Esophagus muscularis mucosa (tissue), 4 donors: ENCODE results near the gene DENND6B. TPM values are rescaled to one million over a fixed set of nuclear protein-coding genes. Genes with fewer than 3 reads are reported as not detected.
"Not testable (repeated sequence)": the region's sequence is repeated elsewhere in the genome, so short reads cannot be mapped to it uniquely, and the experiment has no call there.

Source experiments
- DNase-seq: peaks from one replicate; pipeline ENCODE4 v3.0.0-alpha.2; 2017; ENCODE audit errors: extremely low spot score
- H3K27ac ChIP-seq, 4 donors: fragments of 200-600 bp; sonication (generic); replicated peaks in 1 of 4; 1 replicate in 3 of 4; 2 replicates in 1 of 4; pipeline ENCODE4 v1.5.1; 2016 to 2019; ENCODE audit warnings: mild to moderate bottlenecking in 1 of 4
- H3K27me3 ChIP-seq, 4 donors: fragments of 200-600 bp; sonication (generic); one replicate each; pipeline versions ENCODE4 v1.5.1 to v1.6.0; 2016 to 2019
- H3K36me3 ChIP-seq, 4 donors: fragments of 200-600 bp; sonication (generic); one replicate each; pipeline ENCODE4 v1.5.1; 2016 to 2019
- H3K4me1 ChIP-seq, 4 donors: fragments of 200-600 bp; sonication (generic); one replicate each; pipeline ENCODE4 v1.5.1; 2016 to 2019
- H3K4me3 ChIP-seq, 4 donors: fragments of 200-600 bp; sonication (generic); 1 replicate in 2 of 4; 2 replicates in 2 of 4; pipeline ENCODE4 v1.5.1; 2016 to 2019; ENCODE audit warnings: mild to moderate bottlenecking in 4 of 4, moderate library complexity in 1 of 4
- H3K9me3 ChIP-seq, 4 donors: fragments of 200-600 bp; sonication (generic); 1 replicate in 3 of 4; 2 replicates in 1 of 4; pipeline ENCODE4 v1.5.1; 2016 to 2019
- CTCF ChIP-seq, 3 experiments: fragments of 200-600 bp in 2 of 3; fragments of 450-650 bp in 1 of 3; sonication (generic) in 2 of 3; IDR thresholded peaks; one replicate each; pipeline ENCODE4 v1.5.1; 2017 to 2019; ENCODE audit warnings: antibody characterized with exemption in 3 of 3, mild to moderate bottlenecking in 2 of 3, moderate library complexity in 1 of 3
- EP300 ChIP-seq: sonication (generic); formaldehyde crosslinking; IDR thresholded peaks from one replicate; pipeline ENCODE4 v1.6.1; 2017; ENCODE audit warnings: antibody characterized with exemption
- POLR2A ChIP-seq: fragments of 450-650 bp; IDR thresholded peaks from one replicate; pipeline ENCODE4 v1.6.1; 2017; ENCODE audit warnings: antibody characterized with exemption, moderate library complexity, mild to moderate bottlenecking, low read depth
- POLR2AphosphoS5 ChIP-seq, 2 donors: sonication (generic); formaldehyde crosslinking; IDR thresholded peaks; one replicate each; pipeline ENCODE4 v1.6.1; 2017; ENCODE audit warnings: antibody characterized with exemption in 2 of 2
- WGBS: methylation state at CpG from one replicate; pipeline ENCODE4 v1.1.5; 2018; 5-methylcytosine and 5-hydroxymethylcytosine counted together
- intact Hi-C: fragments of 100-400 bp; cut with DNase I; formaldehyde crosslinking; loops from one replicate; pipeline ENCODE4 v1.15.1; 2023
- total RNA-seq, 4 donors: library from RNA; depleted of rRNA; stranded (reverse); fragments of >200 nt; gene quantifications; one replicate each; pipeline versions ENCODE4 v1.1.0 to v1.2.1, GENCODE V29; 2016

Gene DENND6B
- total RNA-seq, 4 donors from 2014 or later: 1.7 to 3.8 (median 2.5) TPM

- DNase-seq: no peak
- H3K36me3 ChIP-seq: peaks cover 52 to 64% (median 64%) of the 10 kb centered on the region in 4 donors
- TF ChIP-seq CTCF (IDR thresholded peaks at IDR 0.05): peak; percentile 12 to 62 (median 53)
- TF ChIP-seq EP300: no peak
- no peak for TF ChIP-seq POLR2AphosphoS5 (IDR thresholded peaks at IDR 0.05)
- TF ChIP-seq POLR2A: no peak
- peaks cover 0 to 10% (median 0%) of the 10 kb centered on the region in 4 donors for H3K27me3 ChIP-seq
- peak overlapping the region in 3 of 4 donors; percentile 47 to 64 (median 53) for H3K27ac ChIP-seq
- H3K4me3 ChIP-seq: no peak overlapping the region
- 61% methylated on average over 20 of the region's 25 CpGs for WGBS
- H3K4me1 ChIP-seq: peaks cover 21 to 43% (median 31%) of the 10 kb centered on the region in 4 donors
- no peaks in the 10 kb centered on the region for H3K9me3 ChIP-seq
- intact Hi-C loops: loop anchor here (1.0 to 5.0 kb wide), 2 partner anchors 50 to 66 kb away; partner anchors contain the start of gene PPP6R2
These were observed 50.7 kb downstream of the DENND6B start for GRCh38 chr22:50276143-50276542.

GRCh38 chr22:50275181-50276055 is 51.4 kb downstream of the DENND6B start:
- 83% methylated on average over 27 of the region's 43 CpGs for WGBS
- TF ChIP-seq POLR2A (no peak), EP300 (no peak), CTCF (IDR thresholded peaks at IDR 0.05) (no peak), POLR2AphosphoS5 (IDR thresholded peaks at IDR 0.05) (no peak)
- Histone ChIP-seq H3K27ac (peak overlapping the region in 3 of 4 donors; percentile 47 to 64 (median 53)), H3K9me3 (no peaks in the 10 kb centered on the region), H3K4me3 (no peak overlapping the region), H3K4me1 (peaks cover 29 to 50% (median 38%) of the 10 kb centered on the region in 4 donors), H3K36me3 (peaks cover 45 to 57% (median 57%) of the 10 kb centered on the region in 4 donors), H3K27me3 (peaks cover 0 to 10% (median 0%) of the 10 kb centered on the region in 4 donors)
- intact Hi-C loops: loop anchor here (1.0 to 5.0 kb wide), 2 partner anchors 51 to 67 kb away; partner anchors contain the start of gene PPP6R2
- no peak for DNase-seq

- H3K4me3 ChIP-seq: no peak overlapping the region
- WGBS: 62% methylated on average over 6 of the region's 7 CpGs
- TF ChIP-seq CTCF (IDR thresholded peaks at IDR 0.05) (no peak), POLR2AphosphoS5 (IDR thresholded peaks at IDR 0.05) (no peak), POLR2A (no peak), EP300 (no peak)
- no peaks in the 10 kb centered on the region for H3K9me3 ChIP-seq
- H3K36me3 ChIP-seq: peaks cover 38 to 51% (median 50%) of the 10 kb centered on the region in 4 donors
- peaks cover 0 to 10% (median 0%) of the 10 kb centered on the region in 4 donors for H3K27me3 ChIP-seq
- H3K27ac ChIP-seq: peak overlapping the region in 3 of 4 donors; percentile 11 to 64 (median 23)
- intact Hi-C loops: loop anchor here (5.0 kb wide), 1 partner anchor 68 kb away; the partner anchor contains the start of gene PPP6R2
- DNase-seq: no peak
- H3K4me1 ChIP-seq: peaks cover 32 to 55% (median 43%) of the 10 kb centered on the region in 4 donors
These were observed 52.0 kb downstream of the DENND6B start for GRCh38 chr22:50274771-50275170.

- H3K4me1 ChIP-seq: peaks cover 36 to 60% (median 48%) of the 10 kb centered on the region in 4 donors
- intact Hi-C loops: no loop called here
- no peak for DNase-seq
These were observed 52.5 kb downstream of the DENND6B start for GRCh38 chr22:50274311-50274710.

GRCh38 chr22:50273781-50274180 is 53.0 kb downstream of the DENND6B start:
- Histone ChIP-seq H3K36me3 (peaks cover 29 to 41% (median 40%) of the 10 kb centered on the region in 4 donors), H3K27ac (peak overlapping the region in 1 of 4 donors; percentile 44), H3K4me1 (peaks cover 42 to 65% (median 53%) of the 10 kb centered on the region in 4 donors)
- H3K27me3 ChIP-seq, intact Hi-C loops, H3K4me3 ChIP-seq, DNase-seq, H3K9me3 ChIP-seq: not testable (repeated sequence)
- 78% methylated on average over 10 of the region's 10 CpGs for WGBS

More at GRCh38 chr22:50274311-50274710, 52.5 kb downstream of the DENND6B start:
- peak overlapping the region in 1 of 4 donors; percentile 44 for H3K27ac ChIP-seq
- H3K9me3 ChIP-seq: no peaks in the 10 kb centered on the region
- 29% methylated on average over 3 of the region's 7 CpGs for WGBS
- H3K4me3 ChIP-seq: no peak overlapping the region
- H3K36me3 ChIP-seq: peaks cover 34 to 46% (median 46%) of the 10 kb centered on the region in 4 donors
- peak; percentile 29 to 48 (median 32) for TF ChIP-seq CTCF (IDR thresholded peaks at IDR 0.05)
- no peak for TF ChIP-seq POLR2AphosphoS5 (IDR thresholded peaks at IDR 0.05)
- peaks cover 0 to 10% (median 0%) of the 10 kb centered on the region in 4 donors for H3K27me3 ChIP-seq
